Measurements from ENCODE around the gene FOXC1.
A peak's percentile ranks its signal among the peaks of the same experiment; 100 is the strongest.

The FOXC1 gene

GRCh38 chr6:1572892-1573291, 36.8 kb upstream of the FOXC1 start:
- Histone ChIP-seq H3K27ac (ENCODE audit: low read length) (no peak overlapping the region), H4K20me1 (ENCODE audit: insufficient read depth, low read length) (no peaks in the 10 kb centered on the region), H3K9me3 (ENCODE audit: insufficient read depth, low read length, severe bottlenecking) (peaks cover 6% of the 10 kb centered on the region), H3K27me3 (ENCODE audit: insufficient read depth, low read length, poor library complexity) (no peaks in the 10 kb centered on the region), H3K4me3 (ENCODE audit: low read depth in 1 of 2, low read length in 2 of 2) (no peak overlapping the region), H3K36me3 (ENCODE audit: insufficient read depth, low read length) (no peaks in the 10 kb centered on the region), H3K9ac (ENCODE audit: low read depth, low read length) (no peak overlapping the region), H3K4me1 (ENCODE audit: insufficient read depth, low read length) (peaks cover 14% of the 10 kb centered on the region; the same call in 1 of the 2 replicates), H3K4me2 (ENCODE audit: insufficient read depth, low read length) (no peak overlapping the region), H2AFZ (ENCODE audit: low read depth, low read length) (no peak overlapping the region), H3K79me2 (ENCODE audit: insufficient read depth, low read length) (no peaks in the 10 kb centered on the region)
- no peak for ATAC-seq (ENCODE audit: insufficient read depth, low read depth)
- no peak for TF ChIP-seq EZH2 (IDR thresholded peaks at IDR 0.05; ENCODE audit: borderline replicate concordance, low read depth, low read length, severe bottlenecking)
- TF ChIP-seq CTCF (IDR thresholded peaks at IDR 0.05; ENCODE audit: borderline replicate concordance, extremely low read depth, low read length, poor library complexity, severe bottlenecking) = no peak
- DNase-seq = no peak

- H4K20me1 ChIP-seq (ENCODE audit: insufficient read depth, low read length) = no peaks in the 10 kb centered on the region
- H3K9me3 ChIP-seq (ENCODE audit: insufficient read depth, low read length, severe bottlenecking) = peaks cover 6% of the 10 kb centered on the region
- no peak overlapping the region for H3K4me3 ChIP-seq (ENCODE audit: low read depth in 1 of 2, low read length in 2 of 2)
- no peaks in the 10 kb centered on the region for H3K36me3 ChIP-seq (ENCODE audit: insufficient read depth, low read length)
- H3K27ac ChIP-seq (ENCODE audit: low read length) = no peak overlapping the region
- H3K4me1 ChIP-seq (ENCODE audit: insufficient read depth, low read length) = peaks cover 14% of the 10 kb centered on the region; the same call in 1 of the 2 replicates
- H3K4me2 ChIP-seq (ENCODE audit: insufficient read depth, low read length) = no peak overlapping the region
- no peak for ATAC-seq (ENCODE audit: insufficient read depth, low read depth)
- H3K27me3 ChIP-seq (ENCODE audit: insufficient read depth, low read length, poor library complexity) = no peaks in the 10 kb centered on the region
- H2AFZ ChIP-seq (ENCODE audit: low read depth, low read length) = no peak overlapping the region
- H3K79me2 ChIP-seq (ENCODE audit: insufficient read depth, low read length) = no peaks in the 10 kb centered on the region
- H3K9ac ChIP-seq (ENCODE audit: low read depth, low read length) = no peak overlapping the region
- no peak for TF ChIP-seq EZH2 (IDR thresholded peaks at IDR 0.05; ENCODE audit: borderline replicate concordance, low read depth, low read length, severe bottlenecking)
- TF ChIP-seq CTCF (IDR thresholded peaks at IDR 0.05; ENCODE audit: borderline replicate concordance, extremely low read depth, low read length, poor library complexity, severe bottlenecking) = no peak
- DNase-seq = no peak
Observed at GRCh38 chr6:1574083-1574761, 35.5 kb upstream of the FOXC1 start.

- Histone ChIP-seq H4K20me1 (ENCODE audit: insufficient read depth, low read length) (no peaks in the 10 kb centered on the region), H3K27me3 (ENCODE audit: insufficient read depth, low read length, poor library complexity) (no peaks in the 10 kb centered on the region), H3K4me2 (ENCODE audit: insufficient read depth, low read length) (no peak overlapping the region), H3K79me2 (ENCODE audit: insufficient read depth, low read length) (no peaks in the 10 kb centered on the region), H3K4me1 (ENCODE audit: insufficient read depth, low read length) (peaks cover 14% of the 10 kb centered on the region; the same call in 1 of the 2 replicates), H3K9me3 (ENCODE audit: insufficient read depth, low read length, severe bottlenecking) (peaks cover 6% of the 10 kb centered on the region), H3K36me3 (ENCODE audit: insufficient read depth, low read length) (no peaks in the 10 kb centered on the region), H3K27ac (ENCODE audit: low read length) (no peak overlapping the region), H3K9ac (ENCODE audit: low read depth, low read length) (no peak overlapping the region), H2AFZ (ENCODE audit: low read depth, low read length) (no peak overlapping the region), H3K4me3 (ENCODE audit: low read depth in 1 of 2, low read length in 2 of 2) (no peak overlapping the region)
- peak; percentile 31; the same call in 1 of the 3 replicates for ATAC-seq (ENCODE audit: insufficient read depth, low read depth)
- no peak for TF ChIP-seq CTCF (IDR thresholded peaks at IDR 0.05; ENCODE audit: borderline replicate concordance, extremely low read depth, low read length, poor library complexity, severe bottlenecking)
- TF ChIP-seq EZH2 (IDR thresholded peaks at IDR 0.05; ENCODE audit: borderline replicate concordance, low read depth, low read length, severe bottlenecking) = no peak
- DNase-seq = no peak
Observed at GRCh38 chr6:1574890-1575209, 34.9 kb upstream of the FOXC1 start.
